KMS-11 (cell line): ENCODE data around the gene WFIKKN2.

ENCODE experiments used
- H2AFZ ChIP-seq: fragments of 200-600 bp; sonication (generic); 2 replicates; pipeline ENCODE4 v1.6.1; 2016; ENCODE audit warnings: antibody characterized with exemption, mixed run types, low read depth
- H3K27ac ChIP-seq: fragments of 200-600 bp; sonication (generic); 2 replicates; pipeline ENCODE4 v1.6.1; 2016; ENCODE audit warnings: mild to moderate bottlenecking, mixed run types
- H3K27me3 ChIP-seq: fragments of 200-600 bp; sonication (generic); 2 replicates; pipeline ENCODE4 v1.6.1; 2017; ENCODE audit warnings: mild to moderate bottlenecking, low read depth, mixed run types, moderate library complexity; ENCODE audit not compliant: insufficient read depth
- H3K36me3 ChIP-seq: fragments of 200-600 bp; sonication (generic); 2 replicates; pipeline ENCODE4 v1.6.1; 2017; ENCODE audit warnings: mild to moderate bottlenecking, mixed run types; ENCODE audit not compliant: insufficient read depth
- H3K4me1 ChIP-seq: fragments of 200-600 bp; sonication (generic); 2 replicates; pipeline ENCODE4 v1.6.1; 2016; ENCODE audit warnings: mild to moderate bottlenecking, low read depth, mixed run types; ENCODE audit not compliant: poor library complexity, severe bottlenecking
- H3K4me2 ChIP-seq: fragments of 200-600 bp; sonication (generic); 2 replicates; pipeline ENCODE4 v1.7.0; 2016; ENCODE audit warnings: mild to moderate bottlenecking, mixed run types
- H3K4me3 ChIP-seq: fragments of 200-600 bp; sonication (generic); IDR thresholded peaks from 2 replicates; pipeline ENCODE4 v1.6.1; 2017; ENCODE audit warnings: low read depth, low read length, mixed read lengths; ENCODE audit not compliant: insufficient read depth
- H3K79me2 ChIP-seq: fragments of 200-600 bp; sonication (generic); 2 replicates; pipeline ENCODE4 v1.6.1; 2016; ENCODE audit warnings: low read depth, mixed run types; ENCODE audit not compliant: insufficient read depth
- H3K9ac ChIP-seq: fragments of 200-600 bp; sonication (generic); 2 replicates; pipeline ENCODE4 v1.6.1; 2016; ENCODE audit warnings: mild to moderate bottlenecking, mixed run types
- H4K20me1 ChIP-seq: fragments of 200-600 bp; sonication (generic); 2 replicates; pipeline ENCODE4 v1.6.1; 2016; ENCODE audit warnings: mild to moderate bottlenecking, mixed run types; ENCODE audit not compliant: insufficient read depth
- TF ChIP-seq, protein P1 (sequence below): fragments of 200-600 bp; sonication (generic); conservative IDR thresholded peaks from 2 replicates; pipeline ENCODE4 v1.6.1; 2017; ENCODE audit warnings: low read depth, mild to moderate bottlenecking, antibody characterized with exemption, low read length, moderate library complexity, mixed read lengths

The WFIKKN2 gene

DNA sequence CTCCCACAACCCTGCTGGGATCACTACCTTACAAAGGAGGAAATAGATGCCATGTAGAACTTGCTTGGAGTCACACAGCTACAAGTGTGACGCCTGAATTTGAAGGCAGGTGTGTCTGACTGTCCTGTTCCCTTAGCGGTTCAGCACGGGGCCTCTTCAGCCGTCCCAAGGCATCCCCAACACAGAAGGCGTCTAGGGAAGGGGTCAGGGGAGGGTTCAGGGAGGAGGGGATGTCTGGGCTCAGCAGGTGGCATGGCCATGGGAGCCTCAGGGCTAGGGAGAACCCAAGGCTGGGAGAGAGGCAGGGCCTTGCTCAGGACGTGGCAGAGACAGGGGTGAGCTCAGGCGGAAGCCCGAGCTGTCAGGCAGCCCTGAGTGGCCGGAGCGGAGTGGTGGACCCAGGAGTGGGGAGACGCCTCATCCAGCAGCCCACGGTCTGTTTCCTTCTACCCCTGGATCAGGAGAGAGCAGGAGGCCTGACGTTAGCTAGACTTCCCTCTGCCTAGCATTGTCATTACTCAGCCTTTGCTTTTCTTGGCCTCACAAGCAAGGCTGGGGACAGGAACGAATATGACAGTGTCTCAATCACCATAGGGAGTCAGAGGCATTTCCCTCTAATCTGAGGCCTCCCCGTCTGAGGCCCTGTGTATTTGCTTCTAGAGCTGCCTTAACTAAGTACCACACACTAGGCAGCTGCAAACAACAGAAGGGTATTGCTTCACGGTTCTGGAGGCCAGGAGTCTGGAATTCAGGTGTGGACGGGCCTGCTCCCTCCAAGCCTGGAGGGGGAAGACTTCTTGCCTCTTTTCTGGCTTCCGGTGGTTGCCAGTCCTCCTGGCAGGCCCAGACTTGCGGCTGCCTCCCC lies 36.7 kb upstream of the WFIKKN2 start:
- Histone ChIP-seq H3K27ac (no peak overlapping the region), H3K4me2 (no peak overlapping the region), H3K79me2 (no peaks in the 10 kb centered on the region), H3K4me3 (no peak overlapping the region), H4K20me1 (no peaks in the 10 kb centered on the region), H3K4me1 (no peaks in the 10 kb centered on the region), H3K9ac (no peak overlapping the region), H2AFZ (no peak overlapping the region), H3K27me3 (no peaks in the 10 kb centered on the region), H3K36me3 (no peaks in the 10 kb centered on the region)
- TF ChIP-seq, protein P1, sequence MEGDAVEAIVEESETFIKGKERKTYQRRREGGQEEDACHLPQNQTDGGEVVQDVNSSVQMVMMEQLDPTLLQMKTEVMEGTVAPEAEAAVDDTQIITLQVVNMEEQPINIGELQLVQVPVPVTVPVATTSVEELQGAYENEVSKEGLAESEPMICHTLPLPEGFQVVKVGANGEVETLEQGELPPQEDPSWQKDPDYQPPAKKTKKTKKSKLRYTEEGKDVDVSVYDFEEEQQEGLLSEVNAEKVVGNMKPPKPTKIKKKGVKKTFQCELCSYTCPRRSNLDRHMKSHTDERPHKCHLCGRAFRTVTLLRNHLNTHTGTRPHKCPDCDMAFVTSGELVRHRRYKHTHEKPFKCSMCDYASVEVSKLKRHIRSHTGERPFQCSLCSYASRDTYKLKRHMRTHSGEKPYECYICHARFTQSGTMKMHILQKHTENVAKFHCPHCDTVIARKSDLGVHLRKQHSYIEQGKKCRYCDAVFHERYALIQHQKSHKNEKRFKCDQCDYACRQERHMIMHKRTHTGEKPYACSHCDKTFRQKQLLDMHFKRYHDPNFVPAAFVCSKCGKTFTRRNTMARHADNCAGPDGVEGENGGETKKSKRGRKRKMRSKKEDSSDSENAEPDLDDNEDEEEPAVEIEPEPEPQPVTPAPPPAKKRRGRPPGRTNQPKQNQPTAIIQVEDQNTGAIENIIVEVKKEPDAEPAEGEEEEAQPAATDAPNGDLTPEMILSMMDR: no peak

DNA sequence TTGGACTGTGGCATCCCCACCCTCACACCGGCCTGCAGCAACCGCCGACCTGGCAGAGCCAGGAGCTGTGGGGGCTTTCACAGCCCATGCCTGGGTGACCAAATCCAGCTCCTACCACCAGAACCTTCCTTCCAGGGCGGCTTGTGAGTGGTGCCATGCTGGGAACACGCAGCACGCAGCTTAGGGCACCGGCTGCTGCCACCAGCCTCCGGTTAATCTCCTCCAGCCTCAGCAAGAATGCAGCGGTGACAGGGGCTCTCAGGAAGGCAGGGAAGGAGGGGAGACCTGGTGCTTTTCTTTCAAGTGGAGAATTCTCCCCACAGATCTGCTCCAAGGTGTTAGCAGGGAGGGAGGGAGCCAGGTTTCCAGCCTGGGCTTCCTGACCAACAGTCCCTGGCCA lies 35.8 kb upstream of the WFIKKN2 start:
- Histone ChIP-seq H2AFZ (no peak overlapping the region), H3K4me3 (no peak overlapping the region), H3K4me1 (no peaks in the 10 kb centered on the region), H3K9ac (no peak overlapping the region), H4K20me1 (no peaks in the 10 kb centered on the region), H3K27me3 (no peaks in the 10 kb centered on the region), H3K27ac (no peak overlapping the region), H3K36me3 (no peaks in the 10 kb centered on the region), H3K79me2 (no peaks in the 10 kb centered on the region), H3K4me2 (no peak overlapping the region)
- TF ChIP-seq, protein P1: no peak

DNA sequence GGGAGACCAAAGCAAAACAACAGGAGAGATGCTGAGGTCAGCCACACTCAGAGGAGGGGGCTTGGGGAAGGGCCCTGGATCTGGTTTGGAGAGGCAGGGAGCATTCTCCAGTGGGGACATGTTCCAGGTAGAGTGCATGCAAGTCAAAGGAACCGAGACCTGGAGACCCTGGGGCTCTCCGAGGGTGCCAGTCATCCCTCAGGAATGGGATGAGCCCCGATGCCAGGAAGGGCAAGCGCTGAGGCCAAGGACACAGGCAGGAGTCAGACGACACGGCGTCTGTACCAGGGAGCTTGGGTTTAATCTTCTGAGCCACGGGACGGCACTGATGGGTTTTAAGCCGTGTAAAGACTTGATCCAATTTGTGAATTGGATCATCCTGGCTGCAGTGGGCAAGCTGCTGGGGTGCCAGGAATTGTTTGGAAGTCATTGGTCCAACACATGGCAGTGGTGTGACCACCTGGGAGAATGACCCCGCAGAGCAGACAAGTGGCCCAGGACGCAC lies 35.1 kb upstream of the WFIKKN2 start:
- no peak overlapping the region for H2AFZ ChIP-seq
- TF ChIP-seq, protein P1: no peak
- no peak overlapping the region for H3K27ac ChIP-seq

DNA sequence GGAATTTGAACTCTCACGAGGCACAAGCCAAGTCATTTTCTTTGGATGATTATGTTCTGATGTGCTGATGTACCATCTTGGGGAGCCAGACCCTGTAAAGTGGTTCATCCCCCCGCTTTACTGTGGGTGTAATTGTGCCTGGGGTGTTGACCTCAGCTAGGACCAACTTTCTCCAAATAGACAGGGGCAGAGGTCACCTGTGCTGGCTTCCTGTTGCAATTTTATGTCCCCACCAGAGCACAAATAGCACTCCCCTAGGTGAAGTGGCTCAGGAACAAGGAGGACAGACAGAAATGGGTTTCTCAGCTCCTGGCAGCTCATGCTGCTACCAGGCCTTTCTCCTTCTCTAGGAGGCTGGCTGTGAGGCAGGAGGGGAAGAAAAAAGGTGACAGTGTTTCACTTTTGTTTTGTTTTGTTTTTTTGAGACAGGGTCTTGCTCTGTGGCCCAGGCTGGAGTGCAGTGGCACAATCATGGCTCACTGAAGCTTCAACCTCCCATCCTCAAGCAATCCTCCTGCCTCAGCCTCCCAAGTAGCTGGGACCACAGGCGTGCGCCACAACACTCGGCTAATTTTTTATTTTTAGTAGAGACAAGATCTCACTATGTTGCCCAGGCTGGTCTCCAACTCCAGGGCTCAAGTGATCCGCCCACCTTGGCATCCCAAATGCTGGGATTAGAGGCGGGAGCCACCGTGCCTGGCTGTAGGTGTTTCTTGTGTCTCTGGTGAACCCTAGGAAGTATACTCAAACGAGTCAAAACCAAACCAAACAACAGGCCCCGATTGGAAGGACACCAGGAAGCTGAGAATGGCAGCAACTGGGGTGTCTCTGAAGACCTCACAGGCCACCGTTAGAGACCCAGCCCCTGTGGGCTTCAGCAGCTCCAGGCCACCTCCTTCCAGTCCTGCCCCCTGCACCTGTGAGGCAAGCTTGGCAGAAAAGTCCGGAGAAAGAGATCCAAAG lies 32.5 kb upstream of the WFIKKN2 start:
- Histone ChIP-seq H3K36me3 (no peaks in the 10 kb centered on the region), H4K20me1 (no peaks in the 10 kb centered on the region), H3K9ac (no peak overlapping the region), H3K4me3 (no peak overlapping the region), H3K4me2 (no peak overlapping the region), H3K27ac (no peak overlapping the region), H3K4me1 (no peaks in the 10 kb centered on the region), H2AFZ (no peak overlapping the region), H3K79me2 (no peaks in the 10 kb centered on the region), H3K27me3 (no peaks in the 10 kb centered on the region)
- TF ChIP-seq, protein P1: no peak

More for the DNA sequence above, 35.1 kb upstream of the WFIKKN2 start:
- no peak overlapping the region for H3K4me2 ChIP-seq
- H4K20me1 ChIP-seq: no peaks in the 10 kb centered on the region
- no peaks in the 10 kb centered on the region for H3K27me3 ChIP-seq
- H3K36me3 ChIP-seq: no peaks in the 10 kb centered on the region
- H3K4me3 ChIP-seq: no peak overlapping the region
- no peak overlapping the region for H3K9ac ChIP-seq
- no peaks in the 10 kb centered on the region for H3K79me2 ChIP-seq
- H3K4me1 ChIP-seq: no peaks in the 10 kb centered on the region
